Esophagus muscularis mucosa (tissue), 3 donors: ENCODE measurements around the gene LYSMD4.

Experiments used
- POLR2A ChIP-seq: fragments of 450-650 bp; IDR thresholded peaks from one replicate; pipeline ENCODE4 v1.6.1; 2017; ENCODE audit warnings: antibody characterized with exemption, moderate library complexity, mild to moderate bottlenecking, low read depth
- POLR2AphosphoS5 ChIP-seq, 2 donors: sonication (generic); formaldehyde crosslinking; IDR thresholded peaks; one replicate each; pipeline ENCODE4 v1.6.1; 2017; ENCODE audit warnings: antibody characterized with exemption in 2 of 2
- TF ChIP-seq, protein P1 (sequence below), 3 experiments: fragments of 200-600 bp in 2 of 3; fragments of 450-650 bp in 1 of 3; sonication (generic) in 2 of 3; IDR thresholded peaks; one replicate each; pipeline ENCODE4 v1.5.1; 2017 to 2019; ENCODE audit warnings: antibody characterized with exemption in 3 of 3, mild to moderate bottlenecking in 2 of 3, moderate library complexity in 1 of 3

DNA sequence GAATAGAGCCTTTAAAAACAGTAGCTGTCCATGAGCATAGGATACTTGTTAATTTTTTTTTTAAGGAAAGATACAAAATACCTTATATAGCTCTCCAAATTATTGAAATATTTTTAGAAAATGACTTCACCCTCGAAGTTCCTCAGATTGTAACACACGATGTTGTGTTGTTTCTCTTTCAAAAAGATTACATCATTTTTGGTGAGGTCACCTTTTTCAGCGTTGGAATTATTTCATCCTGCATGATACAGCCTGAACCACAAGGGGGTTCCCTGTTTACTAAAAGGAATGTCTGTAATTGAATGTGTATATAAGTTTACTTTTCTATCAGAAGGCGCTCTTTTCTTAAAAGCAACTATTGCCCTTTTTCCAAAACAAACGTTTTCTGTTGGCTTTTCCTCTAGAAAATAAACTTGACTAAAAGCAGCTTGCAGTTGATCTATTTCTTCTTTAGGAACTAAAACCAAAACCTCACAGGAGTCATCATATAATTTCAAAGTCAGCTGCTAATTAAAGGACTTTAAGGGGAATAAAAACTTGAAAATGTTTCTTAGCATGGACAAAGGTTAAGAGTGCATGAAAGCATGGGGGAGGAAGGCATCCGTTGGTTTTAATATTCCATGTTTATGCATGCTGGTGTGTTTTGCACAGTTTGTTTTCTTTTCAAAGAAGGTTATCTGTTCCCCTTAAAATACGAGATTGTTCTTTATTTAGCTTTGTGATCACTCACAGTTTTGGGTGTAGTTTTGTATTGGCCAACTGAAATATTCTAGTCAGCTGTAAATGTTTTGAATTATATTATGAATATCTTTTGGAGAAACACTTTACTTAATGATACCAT, 29.4 kb downstream of the LYSMD4 start:
- TF ChIP-seq, protein P1, sequence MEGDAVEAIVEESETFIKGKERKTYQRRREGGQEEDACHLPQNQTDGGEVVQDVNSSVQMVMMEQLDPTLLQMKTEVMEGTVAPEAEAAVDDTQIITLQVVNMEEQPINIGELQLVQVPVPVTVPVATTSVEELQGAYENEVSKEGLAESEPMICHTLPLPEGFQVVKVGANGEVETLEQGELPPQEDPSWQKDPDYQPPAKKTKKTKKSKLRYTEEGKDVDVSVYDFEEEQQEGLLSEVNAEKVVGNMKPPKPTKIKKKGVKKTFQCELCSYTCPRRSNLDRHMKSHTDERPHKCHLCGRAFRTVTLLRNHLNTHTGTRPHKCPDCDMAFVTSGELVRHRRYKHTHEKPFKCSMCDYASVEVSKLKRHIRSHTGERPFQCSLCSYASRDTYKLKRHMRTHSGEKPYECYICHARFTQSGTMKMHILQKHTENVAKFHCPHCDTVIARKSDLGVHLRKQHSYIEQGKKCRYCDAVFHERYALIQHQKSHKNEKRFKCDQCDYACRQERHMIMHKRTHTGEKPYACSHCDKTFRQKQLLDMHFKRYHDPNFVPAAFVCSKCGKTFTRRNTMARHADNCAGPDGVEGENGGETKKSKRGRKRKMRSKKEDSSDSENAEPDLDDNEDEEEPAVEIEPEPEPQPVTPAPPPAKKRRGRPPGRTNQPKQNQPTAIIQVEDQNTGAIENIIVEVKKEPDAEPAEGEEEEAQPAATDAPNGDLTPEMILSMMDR (IDR thresholded peaks at IDR 0.05) = peak; percentile 47 to 70 (median 60)
- TF ChIP-seq POLR2AphosphoS5 (IDR thresholded peaks at IDR 0.05) (peak in 1 of 2 donors; percentile 33), POLR2A (no peak)
